Urothelium cell line (cell line): ENCODE results near the gene TMSB15B.
A peak's percentile ranks its signal among the peaks of the same experiment; 100 is the strongest.
"Not testable (repeated sequence)": the region's sequence is repeated elsewhere in the genome, so short reads cannot be mapped to it uniquely, and the experiment has no call there.

Experiments used
- DNase-seq: peaks from one replicate; pipeline ENCODE4 v3.0.0; 2011; ENCODE audit warnings: low spot score, mixed read lengths
- FAIRE-seq: peaks from 2 replicates; lab custom pipeline; 2011; peaks lifted over from hg19 to GRCh38; lab: Jason Lieb, UNC

The TMSB15B gene

GRCh38 chrX:103962411-103963278 lies at the start of gene TMSB15B:
Gene TMSB15B, plus strand, starts transcription at chrX:103962627.
- not testable (repeated sequence) for FAIRE-seq, DNase-seq

GRCh38 chrX:103913356-103914020 lies 48.9 kb upstream of the TMSB15B start:
- DNase-seq (peak; percentile 27), FAIRE-seq (no peak)

GRCh38 chrX:103918050-103918449 lies 44.4 kb upstream of the TMSB15B start:
- no peak for FAIRE-seq
- DNase-seq = peak; percentile 36

- FAIRE-seq = no peak
- DNase-seq = peak; percentile 40
Measured at GRCh38 chrX:103918571-103919269, 43.7 kb upstream of the TMSB15B start.

GRCh38 chrX:103919270-103919637 lies 43.2 kb upstream of the TMSB15B start:
- FAIRE-seq (no peak), DNase-seq (peak; percentile 19)

GRCh38 chrX:103920515-103920914 lies 41.9 kb upstream of the TMSB15B start:
- FAIRE-seq, DNase-seq: not testable (repeated sequence)

- no peak for DNase-seq
- FAIRE-seq = no peak
Measured at GRCh38 chrX:103927030-103927429, 35.4 kb upstream of the TMSB15B start.

- no peak for DNase-seq
- FAIRE-seq = no peak
Measured at GRCh38 chrX:103927633-103928032, 34.8 kb upstream of the TMSB15B start.

GRCh38 chrX:103932133-103932532 lies 30.3 kb upstream of the TMSB15B start:
- DNase-seq = no peak
- no peak for FAIRE-seq

- DNase-seq, FAIRE-seq: not testable (repeated sequence)
Measured at GRCh38 chrX:103940257-103940656, 22.2 kb upstream of the TMSB15B start.

GRCh38 chrX:103941201-103941975 lies 21.0 kb upstream of the TMSB15B start:
- DNase-seq = peak; percentile 2
- no peak for FAIRE-seq

- no peak for DNase-seq
- no peak for FAIRE-seq
Measured at GRCh38 chrX:103949506-103949905, 12.9 kb upstream of the TMSB15B start.

GRCh38 chrX:103953353-103953752 lies 9.1 kb upstream of the TMSB15B start:
- FAIRE-seq (no peak), DNase-seq (no peak)

- no peak for FAIRE-seq
Measured at GRCh38 chrX:103954259-103954658, 8.2 kb upstream of the TMSB15B start.

GRCh38 chrX:103960599-103960998 lies 1.8 kb upstream of the TMSB15B start:
- not testable (repeated sequence) for FAIRE-seq, DNase-seq

More at GRCh38 chrX:103954259-103954658, 8.2 kb upstream of the TMSB15B start:
- DNase-seq = no peak

GRCh38 chrX:103983508-103983907 lies 21.1 kb downstream of the TMSB15B start:
- FAIRE-seq, DNase-seq: not testable (repeated sequence)

GRCh38 chrX:103999234-103999633 lies 36.8 kb downstream of the TMSB15B start:
- FAIRE-seq (no peak), DNase-seq (no peak)

GRCh38 chrX:104008831-104009230 lies 46.4 kb downstream of the TMSB15B start:
- DNase-seq = no peak
- no peak for FAIRE-seq

GRCh38 chrX:104013158-104013557 lies 50.7 kb downstream of the TMSB15B start:
- FAIRE-seq = no peak
- no peak for DNase-seq

- FAIRE-seq (no peak), DNase-seq (no peak)
Measured at GRCh38 chrX:104013606-104014005, 51.2 kb downstream of the TMSB15B start, which contains the start of gene H2BW1. Gene H2BW1, minus strand, starts transcription at chrX:104013708. Its CDS starts 132 bp downstream, at chrX:104013576.
